ENCODE data around the gene ITPRIPL2.

The ITPRIPL2 gene

GRCh38 chr16:19113577-19114358 lies at the start of gene ITPRIPL2:
Gene ITPRIPL2 (plus strand): TSS chr16:19113964. CDS start chr16:19114462, 498 bp downstream.
- FAIRE-seq (no peak), DNase-seq (ENCODE audit: insufficient read length, low spot score) (peak; percentile 54)

- FAIRE-seq, result no peak
- DNase-seq (ENCODE audit: insufficient read length, low spot score), result no peak
Measured at GRCh38 chr16:19066988-19067348, 46.8 kb upstream of the ITPRIPL2 start.

- DNase-seq (ENCODE audit: insufficient read length, low spot score), result peak; percentile 98
- FAIRE-seq, result peak; percentile 73
Measured at GRCh38 chr16:19067349-19068236, 46.2 kb upstream of the ITPRIPL2 start, which contains the start of gene COQ7. Gene COQ7 (plus strand): TSS chr16:19067614. CDS start chr16:19067665, 51 bp downstream.

- FAIRE-seq, result no peak
- no peak for DNase-seq (ENCODE audit: insufficient read length, low spot score)
Measured at GRCh38 chr16:19068237-19068815, 45.4 kb upstream of the ITPRIPL2 start.

GRCh38 chr16:19071811-19072777 lies 41.7 kb upstream of the ITPRIPL2 start:
- peak; percentile 19 for DNase-seq (ENCODE audit: insufficient read length, low spot score)

GRCh38 chr16:19073344-19073743 lies 40.4 kb upstream of the ITPRIPL2 start:
- no peak for FAIRE-seq

More at GRCh38 chr16:19071811-19072777, 41.7 kb upstream of the ITPRIPL2 start:
- no peak for FAIRE-seq

GRCh38 chr16:19073863-19074262 lies 39.9 kb upstream of the ITPRIPL2 start:
- FAIRE-seq (no peak), DNase-seq (ENCODE audit: insufficient read length, low spot score) (no peak)

More at GRCh38 chr16:19073344-19073743, 40.4 kb upstream of the ITPRIPL2 start:
- no peak for DNase-seq (ENCODE audit: insufficient read length, low spot score)

- DNase-seq (ENCODE audit: insufficient read length, low spot score), result no peak
- no peak for FAIRE-seq
Measured at GRCh38 chr16:19075511-19075910, 38.3 kb upstream of the ITPRIPL2 start.

GRCh38 chr16:19077879-19078278 lies 35.9 kb upstream of the ITPRIPL2 start:
- no peak for DNase-seq (ENCODE audit: insufficient read length, low spot score)
- no peak for FAIRE-seq

GRCh38 chr16:19083670-19084069 lies 30.1 kb upstream of the ITPRIPL2 start:
- FAIRE-seq, result no peak
- DNase-seq (ENCODE audit: insufficient read length, low spot score), result no peak

GRCh38 chr16:19084139-19084538 lies 29.6 kb upstream of the ITPRIPL2 start:
- DNase-seq (ENCODE audit: insufficient read length, low spot score), result no peak
- FAIRE-seq, result no peak

- no peak for DNase-seq (ENCODE audit: insufficient read length, low spot score)
- FAIRE-seq, result no peak
Measured at GRCh38 chr16:19084879-19085278, 28.9 kb upstream of the ITPRIPL2 start.

- DNase-seq (ENCODE audit: insufficient read length, low spot score), result no peak
- FAIRE-seq, result no peak
Measured at GRCh38 chr16:19085679-19086200, 28.0 kb upstream of the ITPRIPL2 start.

GRCh38 chr16:19086322-19087199 lies 27.2 kb upstream of the ITPRIPL2 start:
- FAIRE-seq (peak; percentile 72), DNase-seq (ENCODE audit: insufficient read length, low spot score) (peak; percentile 90)

- DNase-seq (ENCODE audit: insufficient read length, low spot score) (no peak), FAIRE-seq (no peak)
Measured at GRCh38 chr16:19088341-19088916, 25.3 kb upstream of the ITPRIPL2 start.

GRCh38 chr16:19089410-19089955 lies 24.3 kb upstream of the ITPRIPL2 start:
- DNase-seq (ENCODE audit: insufficient read length, low spot score) (no peak), FAIRE-seq (no peak)

- FAIRE-seq (no peak), DNase-seq (ENCODE audit: insufficient read length, low spot score) (no peak)
Measured at GRCh38 chr16:19090916-19091315, 22.8 kb upstream of the ITPRIPL2 start.

Measured in HTR-8/SVneo (cell line).